ENCODE results near the gene APOL5.
A peak's percentile ranks its signal among the peaks of the same experiment; 100 is the strongest.

APOL5 gene

GRCh38 chr22:35705141-35705540, 12.5 kb upstream of the APOL5 start:
- DNase-seq (ENCODE audit: low read depth): peak; percentile 64
- H3K4me3 ChIP-seq (ENCODE audit: low read depth, low read length): no peak overlapping the region

- peak; percentile 29 for DNase-seq (ENCODE audit: low read depth)
- H3K4me3 ChIP-seq (ENCODE audit: low read depth, low read length): no peak overlapping the region
Observed at GRCh38 chr22:35708453-35708852, 9.2 kb upstream of the APOL5 start.

GRCh38 chr22:35708917-35709316, 8.8 kb upstream of the APOL5 start:
- DNase-seq (ENCODE audit: low read depth): no peak
- no peak overlapping the region for H3K4me3 ChIP-seq (ENCODE audit: low read depth, low read length)

GRCh38 chr22:35711336-35711735, 6.3 kb upstream of the APOL5 start:
- DNase-seq (ENCODE audit: low read depth): no peak
- no peak overlapping the region for H3K4me3 ChIP-seq (ENCODE audit: low read depth, low read length)

GRCh38 chr22:35712672-35713071, 5.0 kb upstream of the APOL5 start:
- H3K4me3 ChIP-seq (ENCODE audit: low read depth, low read length): no peak overlapping the region
- DNase-seq (ENCODE audit: low read depth): no peak

GRCh38 chr22:35719212-35719875, 1.7 kb downstream of the APOL5 start:
- no peak overlapping the region for H3K4me3 ChIP-seq (ENCODE audit: low read depth, low read length)
- DNase-seq (ENCODE audit: low read depth): no peak

GRCh38 chr22:35721960-35722359, 4.3 kb downstream of the APOL5 start:
- no peak for DNase-seq (ENCODE audit: low read depth)
- no peak overlapping the region for H3K4me3 ChIP-seq (ENCODE audit: low read depth, low read length)

- H3K4me3 ChIP-seq (ENCODE audit: low read depth, low read length): no peak overlapping the region
- no peak for DNase-seq (ENCODE audit: low read depth)
Observed at GRCh38 chr22:35725521-35725920, 7.8 kb downstream of the APOL5 start.

GRCh38 chr22:35726398-35726797, 8.7 kb downstream of the APOL5 start:
- no peak for DNase-seq (ENCODE audit: low read depth)
- H3K4me3 ChIP-seq (ENCODE audit: low read depth, low read length): no peak overlapping the region

- DNase-seq (ENCODE audit: low read depth): no peak
- no peak overlapping the region for H3K4me3 ChIP-seq (ENCODE audit: low read depth, low read length)
Observed at GRCh38 chr22:35726933-35727332, 9.3 kb downstream of the APOL5 start.

- no peak for DNase-seq (ENCODE audit: low read depth)
- no peak overlapping the region for H3K4me3 ChIP-seq (ENCODE audit: low read depth, low read length)
Observed at GRCh38 chr22:35727436-35727835, 9.8 kb downstream of the APOL5 start.

GRCh38 chr22:35728639-35729308, 11.1 kb downstream of the APOL5 start:
- no peak for DNase-seq (ENCODE audit: low read depth)

GRCh38 chr22:35729309-35729698, 11.6 kb downstream of the APOL5 start:
- H3K4me3 ChIP-seq (ENCODE audit: low read depth, low read length): no peak overlapping the region
- no peak for DNase-seq (ENCODE audit: low read depth)

More at GRCh38 chr22:35728639-35729308, 11.1 kb downstream of the APOL5 start:
- H3K4me3 ChIP-seq (ENCODE audit: low read depth, low read length): no peak overlapping the region

- no peak overlapping the region for H3K4me3 ChIP-seq (ENCODE audit: low read depth, low read length)
- no peak for DNase-seq (ENCODE audit: low read depth)
Observed at GRCh38 chr22:35731321-35731720, 13.6 kb downstream of the APOL5 start.

GRCh38 chr22:35732116-35732515, 14.4 kb downstream of the APOL5 start:
- DNase-seq (ENCODE audit: low read depth): no peak
- no peak overlapping the region for H3K4me3 ChIP-seq (ENCODE audit: low read depth, low read length)

GRCh38 chr22:35733036-35733435, 15.4 kb downstream of the APOL5 start:
- no peak overlapping the region for H3K4me3 ChIP-seq (ENCODE audit: low read depth, low read length)
- DNase-seq (ENCODE audit: low read depth): no peak

GRCh38 chr22:35733791-35734516, 16.3 kb downstream of the APOL5 start:
- DNase-seq (ENCODE audit: low read depth): no peak
- no peak overlapping the region for H3K4me3 ChIP-seq (ENCODE audit: low read depth, low read length)

- no peak overlapping the region for H3K4me3 ChIP-seq (ENCODE audit: low read depth, low read length)
- no peak for DNase-seq (ENCODE audit: low read depth)
Observed at GRCh38 chr22:35734517-35734827, 16.8 kb downstream of the APOL5 start.

- H3K4me3 ChIP-seq (ENCODE audit: low read depth, low read length): no peak overlapping the region
- DNase-seq (ENCODE audit: low read depth): no peak
Observed at GRCh38 chr22:35735542-35735941, 17.9 kb downstream of the APOL5 start.

GRCh38 chr22:35736166-35736565, 18.5 kb downstream of the APOL5 start:
- no peak for DNase-seq (ENCODE audit: low read depth)

GRCh38 chr22:35736701-35737100, 19.0 kb downstream of the APOL5 start:
- no peak for DNase-seq (ENCODE audit: low read depth)
- no peak overlapping the region for H3K4me3 ChIP-seq (ENCODE audit: low read depth, low read length)

More at GRCh38 chr22:35736166-35736565, 18.5 kb downstream of the APOL5 start:
- no peak overlapping the region for H3K4me3 ChIP-seq (ENCODE audit: low read depth, low read length)
